ENCODE measurements around the gene MITF.
A peak's percentile ranks its signal among the peaks of the same experiment; 100 is the strongest.

The MITF gene

GRCh38 chr3:69993757-69994156, 254.5 kb downstream of the MITF start:
- no peaks in the 10 kb centered on the region; the same call in none of the 2 replicates for H3K27me3 ChIP-seq (ENCODE audit: low read depth, low read length)
- TF ChIP-seq EZH2phosphoT487 (IDR thresholded peaks at IDR 0.05; ENCODE audit: low read depth) (no peak), CTCF (IDR thresholded peaks at IDR 0.05; ENCODE audit: low read depth, low read length) (no peak)
- no peak overlapping the region for H3K9ac ChIP-seq (ENCODE audit: low read length)
- no peak overlapping the region for H3K4me3 ChIP-seq (ENCODE audit: low read length)
- no peaks in the 10 kb centered on the region for H3K36me3 ChIP-seq (replicated peaks; ENCODE audit: low read depth, low read length)
- H3K27ac ChIP-seq (ENCODE audit: low read length), result no peak overlapping the region
- H2AFZ ChIP-seq (ENCODE audit: low read depth, low read length), result no peak overlapping the region
- H3K9me3 ChIP-seq (ENCODE audit: insufficient read depth, low read length), result no peaks in the 10 kb centered on the region
- no peaks in the 10 kb centered on the region for H3K79me2 ChIP-seq (ENCODE audit: low read length)
- H3K4me2 ChIP-seq (ENCODE audit: low read length), result no peak overlapping the region
- peaks cover 5% of the 10 kb centered on the region for H3K4me1 ChIP-seq (ENCODE audit: low read length)
- no peaks in the 10 kb centered on the region for H4K20me1 ChIP-seq (ENCODE audit: insufficient read depth, low read length)

- Histone ChIP-seq H2AFZ (ENCODE audit: low read depth, low read length) (no peak overlapping the region), H3K27ac (ENCODE audit: low read length) (no peak overlapping the region), H3K36me3 (replicated peaks; ENCODE audit: low read depth, low read length) (no peaks in the 10 kb centered on the region), H4K20me1 (ENCODE audit: insufficient read depth, low read length) (no peaks in the 10 kb centered on the region), H3K27me3 (ENCODE audit: low read depth, low read length) (no peaks in the 10 kb centered on the region; the same call in none of the 2 replicates), H3K9ac (ENCODE audit: low read length) (no peak overlapping the region), H3K4me3 (ENCODE audit: low read length) (no peak overlapping the region), H3K79me2 (ENCODE audit: low read length) (no peaks in the 10 kb centered on the region), H3K9me3 (ENCODE audit: insufficient read depth, low read length) (no peaks in the 10 kb centered on the region), H3K4me2 (ENCODE audit: low read length) (peak overlapping the region; percentile 18; the same call in 1 of the 2 replicates), H3K4me1 (ENCODE audit: low read length) (peaks cover 5% of the 10 kb centered on the region)
- no peak for TF ChIP-seq CTCF (IDR thresholded peaks at IDR 0.05; ENCODE audit: low read depth, low read length)
- TF ChIP-seq EZH2phosphoT487 (IDR thresholded peaks at IDR 0.05; ENCODE audit: low read depth), result no peak
Observed at GRCh38 chr3:69994919-69995318, 255.7 kb downstream of the MITF start.

GRCh38 chr3:69997631-69998307, 258.5 kb downstream of the MITF start:
- Histone ChIP-seq H3K4me3 (ENCODE audit: low read length) (no peak overlapping the region), H2AFZ (ENCODE audit: low read depth, low read length) (no peak overlapping the region), H3K9ac (ENCODE audit: low read length) (no peak overlapping the region), H3K36me3 (replicated peaks; ENCODE audit: low read depth, low read length) (no peaks in the 10 kb centered on the region), H3K4me1 (ENCODE audit: low read length) (peaks cover 5% of the 10 kb centered on the region), H3K9me3 (ENCODE audit: insufficient read depth, low read length) (no peaks in the 10 kb centered on the region), H3K79me2 (ENCODE audit: low read length) (no peaks in the 10 kb centered on the region), H3K27me3 (ENCODE audit: low read depth, low read length) (no peaks in the 10 kb centered on the region; the same call in none of the 2 replicates), H3K4me2 (ENCODE audit: low read length) (no peak overlapping the region), H4K20me1 (ENCODE audit: insufficient read depth, low read length) (no peaks in the 10 kb centered on the region), H3K27ac (ENCODE audit: low read length) (no peak overlapping the region)
- no peak for TF ChIP-seq EZH2phosphoT487 (IDR thresholded peaks at IDR 0.05; ENCODE audit: low read depth)
- TF ChIP-seq CTCF (IDR thresholded peaks at IDR 0.05; ENCODE audit: low read depth, low read length), result no peak

GRCh38 chr3:69998759-69999139, 259.5 kb downstream of the MITF start:
- no peaks in the 10 kb centered on the region for H3K36me3 ChIP-seq (replicated peaks; ENCODE audit: low read depth, low read length)
- no peak overlapping the region for H3K27ac ChIP-seq (ENCODE audit: low read length)
- no peaks in the 10 kb centered on the region for H3K9me3 ChIP-seq (ENCODE audit: insufficient read depth, low read length)
- H3K79me2 ChIP-seq (ENCODE audit: low read length), result no peaks in the 10 kb centered on the region
- no peaks in the 10 kb centered on the region; the same call in none of the 2 replicates for H3K27me3 ChIP-seq (ENCODE audit: low read depth, low read length)
- H3K4me2 ChIP-seq (ENCODE audit: low read length), result no peak overlapping the region
- no peak overlapping the region for H2AFZ ChIP-seq (ENCODE audit: low read depth, low read length)
- TF ChIP-seq CTCF (IDR thresholded peaks at IDR 0.05; ENCODE audit: low read depth, low read length) (no peak), EZH2phosphoT487 (IDR thresholded peaks at IDR 0.05; ENCODE audit: low read depth) (no peak)
- H3K4me3 ChIP-seq (ENCODE audit: low read length), result no peak overlapping the region
- no peak overlapping the region for H3K9ac ChIP-seq (ENCODE audit: low read length)
- H4K20me1 ChIP-seq (ENCODE audit: insufficient read depth, low read length), result no peaks in the 10 kb centered on the region
- H3K4me1 ChIP-seq (ENCODE audit: low read length), result peaks cover 5% of the 10 kb centered on the region
